Neural cell (in vitro differentiated cells): ENCODE results near the gene ARHGAP27.

ENCODE experiments used
- CTCF ChIP-seq: fragments of 450-650 bp; IDR thresholded peaks from 2 replicates; pipeline ENCODE4 v1.5.1; 2014; ENCODE audit warnings: antibody characterized with exemption, mild to moderate bottlenecking, moderate library complexity; ENCODE audit not compliant: poor library complexity, severe bottlenecking
- EP300 ChIP-seq: fragments of 450-650 bp; conservative IDR thresholded peaks from 2 replicates; pipeline ENCODE4 v1.6.1; 2014; ENCODE audit warnings: antibody characterized with exemption, mild to moderate bottlenecking, moderate library complexity; ENCODE audit not compliant: poor library complexity, severe bottlenecking
- EZH2 ChIP-seq: fragments of 200-600, 300-800 bp; shearing (Covaris generic), sonication (generic); IDR thresholded peaks from 2 replicates; pipeline ENCODE4 v1.6.1; 2014; ENCODE audit warnings: antibody characterized with exemption, low read length, borderline replicate concordance, mild to moderate bottlenecking; ENCODE audit not compliant: insufficient read depth, poor library complexity, severe bottlenecking
- MXI1 ChIP-seq: fragments of 450-650 bp; conservative IDR thresholded peaks from 2 replicates; pipeline ENCODE4 v1.6.1; 2014; ENCODE audit warnings: antibody characterized with exemption, mild to moderate bottlenecking; ENCODE audit not compliant: poor library complexity, severe bottlenecking
- POLR2AphosphoS5 ChIP-seq: IDR thresholded peaks from 2 replicates; pipeline ENCODE4 v1.6.1; 2012
- RAD21 ChIP-seq: fragments of 450-650 bp; conservative IDR thresholded peaks from 2 replicates; pipeline ENCODE4 v1.6.1; 2014; ENCODE audit warnings: antibody characterized with exemption, mild to moderate bottlenecking, moderate library complexity
- REST ChIP-seq: IDR thresholded peaks from 2 replicates; pipeline ENCODE4 v1.6.1; 2012; ENCODE audit warnings: borderline replicate concordance
- SMC3 ChIP-seq: fragments of 450-650 bp; conservative IDR thresholded peaks from 2 replicates; pipeline ENCODE4 v1.6.1; 2014; ENCODE audit warnings: antibody characterized with exemption, mild to moderate bottlenecking, moderate library complexity; ENCODE audit not compliant: poor library complexity

GRCh38 chr17:45409659-45410076 is 23.0 kb downstream of the ARHGAP27 start:
- TF ChIP-seq EZH2 (no peak), CTCF (no peak), SMC3 (no peak), EP300 (no peak), POLR2AphosphoS5 (no peak), MXI1 (no peak), RAD21 (no peak), REST (no peak)
